ENCODE measurements around the gene RPS21. TPM values are rescaled to one million over a fixed set of nuclear protein-coding genes. Genes with fewer than 3 reads are reported as not detected.

RPS21 gene
- total and polyA plus RNA-seq, 10 of the 15 experiments (the other 5 are each of a cell fraction or from before 2014, with no cell fraction given): 1,474 to 4,987 (median 2,439) TPM

DNA sequence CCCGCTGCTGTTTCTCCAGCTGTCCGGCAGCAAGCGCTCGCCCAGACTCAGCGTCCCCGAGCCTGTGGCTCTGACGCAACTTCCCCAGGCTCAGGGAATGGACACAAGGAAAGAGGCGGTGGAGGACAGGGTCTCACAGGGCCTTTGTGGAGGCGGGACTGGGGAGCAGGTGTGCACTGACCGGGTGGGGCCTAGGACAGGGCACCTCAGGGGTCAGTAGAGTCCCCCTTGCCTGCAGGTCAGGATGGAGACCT lies 39.8 kb upstream of the RPS21 start:
- ChIA-PET RAD21 (ENCODE audit: unreplicated experiment) (no interaction called here), POLR2A (no interaction called here), CTCF (no interaction called here), SMC1A (ENCODE audit: uncharacterized antibody, unreplicated experiment) (no interaction called here)
- intact Hi-C loops (cut with micrococcal nuclease; ENCODE audit: unreplicated experiment) (no loop called here), in situ Hi-C loops (cut with MboI) (no loop called here)
- Histone ChIP-seq H3K79me2 (ENCODE audit: control insufficient read depth, insufficient read depth, low read length) (no peaks in the 10 kb centered on the region), H3K9me3 (replicated peaks; ENCODE audit: control insufficient read depth, insufficient read depth, low read length) (no peaks in the 10 kb centered on the region; the same call in 2 of the 3 replicates), H3K9ac (ENCODE audit: control insufficient read depth, insufficient read depth, low read length) (no peak overlapping the region), H3K36me3 (ENCODE audit: control insufficient read depth in 2 of 2, insufficient read depth in 2 of 2, low read length in 1 of 2) (no peaks in the 10 kb centered on the region; a peak in 1 of 4 replicates), H3K27me3 (replicated peaks in 1 of 2; ENCODE audit: control insufficient read depth in 2 of 2, insufficient read depth in 2 of 2, low read length in 1 of 2) (no peaks in the 10 kb centered on the region), H2AFZ (ENCODE audit: control insufficient read depth, low read depth, low read length) (no peak overlapping the region), H3K27ac (ENCODE audit: control insufficient read depth, insufficient read depth) (no peak overlapping the region), H3K4me3 (no peak overlapping the region), H4K20me1 (ENCODE audit: control insufficient read depth, insufficient read depth) (no peaks in the 10 kb centered on the region), H3K4me1 (ENCODE audit: control insufficient read depth, insufficient read depth, low read length) (no peaks in the 10 kb centered on the region), H3K4me2 (ENCODE audit: control insufficient read depth, insufficient read depth) (no peak overlapping the region)
- ATAC-seq: no peak
- DNase-seq (ENCODE audit: low read depth, low spot score): no peak
- no TSS peak for BruUV-seq (replicated peaks)
- no peak for FAIRE-seq
- 77% methylated on average over 10 of the region's 10 CpGs for WGBS (ENCODE audit: insufficient coverage, insufficient replicate concordance, low lambda C conversion rate, missing lambda C conversion rate)
- TF ChIP-seq IKZF2 (IDR thresholded peaks at IDR 0.05): no peak
- no peak for TF ChIP-seq CBX5 (IDR thresholded peaks at IDR 0.05; ENCODE audit: low read depth)
- TF ChIP-seq, protein P1, sequence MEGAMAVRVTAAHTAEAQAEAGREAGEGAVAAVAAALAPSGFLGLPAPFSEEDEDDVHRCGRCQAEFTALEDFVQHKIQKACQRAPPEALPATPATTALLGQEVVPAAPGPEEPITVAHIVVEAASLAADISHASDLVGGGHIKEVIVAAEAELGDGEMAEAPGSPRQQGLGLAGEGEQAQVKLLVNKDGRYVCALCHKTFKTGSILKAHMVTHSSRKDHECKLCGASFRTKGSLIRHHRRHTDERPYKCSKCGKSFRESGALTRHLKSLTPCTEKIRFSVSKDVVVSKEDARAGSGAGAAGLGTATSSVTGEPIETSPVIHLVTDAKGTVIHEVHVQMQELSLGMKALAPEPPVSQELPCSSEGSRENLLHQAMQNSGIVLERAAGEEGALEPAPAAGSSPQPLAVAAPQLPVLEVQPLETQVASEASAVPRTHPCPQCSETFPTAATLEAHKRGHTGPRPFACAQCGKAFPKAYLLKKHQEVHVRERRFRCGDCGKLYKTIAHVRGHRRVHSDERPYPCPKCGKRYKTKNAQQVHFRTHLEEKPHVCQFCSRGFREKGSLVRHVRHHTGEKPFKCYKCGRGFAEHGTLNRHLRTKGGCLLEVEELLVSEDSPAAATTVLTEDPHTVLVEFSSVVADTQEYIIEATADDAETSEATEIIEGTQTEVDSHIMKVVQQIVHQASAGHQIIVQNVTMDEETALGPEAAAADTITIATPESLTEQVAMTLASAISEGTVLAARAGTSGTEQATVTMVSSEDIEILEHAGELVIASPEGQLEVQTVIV (IDR thresholded peaks at IDR 0.05; ENCODE audit: borderline replicate concordance, partially characterized antibody): no peak
- TF ChIP-seq FOXK2 (IDR thresholded peaks at IDR 0.05): no peak
- no peak for TF ChIP-seq NR2C1 (IDR thresholded peaks at IDR 0.05)
- TF ChIP-seq ZBTB4 (CRISPR knock-in tag; IDR thresholded peaks at IDR 0.05): no peak
- TF ChIP-seq NFIC (IDR thresholded peaks at IDR 0.05; ENCODE audit: low read depth, low read length): no peak
- TF ChIP-seq ASH2L (IDR thresholded peaks at IDR 0.05; ENCODE audit: borderline replicate concordance, low read depth): no peak
- no peak for TF ChIP-seq YBX1 (IDR thresholded peaks at IDR 0.05)
- TF ChIP-seq, protein P2, sequence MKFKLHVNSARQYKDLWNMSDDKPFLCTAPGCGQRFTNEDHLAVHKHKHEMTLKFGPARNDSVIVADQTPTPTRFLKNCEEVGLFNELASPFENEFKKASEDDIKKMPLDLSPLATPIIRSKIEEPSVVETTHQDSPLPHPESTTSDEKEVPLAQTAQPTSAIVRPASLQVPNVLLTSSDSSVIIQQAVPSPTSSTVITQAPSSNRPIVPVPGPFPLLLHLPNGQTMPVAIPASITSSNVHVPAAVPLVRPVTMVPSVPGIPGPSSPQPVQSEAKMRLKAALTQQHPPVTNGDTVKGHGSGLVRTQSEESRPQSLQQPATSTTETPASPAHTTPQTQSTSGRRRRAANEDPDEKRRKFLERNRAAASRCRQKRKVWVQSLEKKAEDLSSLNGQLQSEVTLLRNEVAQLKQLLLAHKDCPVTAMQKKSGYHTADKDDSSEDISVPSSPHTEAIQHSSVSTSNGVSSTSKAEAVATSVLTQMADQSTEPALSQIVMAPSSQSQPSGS (IDR thresholded peaks at IDR 0.05; ENCODE audit: low read length): no peak
- TF ChIP-seq MXI1 (IDR thresholded peaks at IDR 0.05; ENCODE audit: low read depth, low read length): no peak
- TF ChIP-seq BHLHE40 (IDR thresholded peaks at IDR 0.05; ENCODE audit: borderline replicate concordance in 1 of 2, low read depth in 2 of 2, low read length in 1 of 2): no peak
- no peak for TF ChIP-seq SP1 (IDR thresholded peaks at IDR 0.05; ENCODE audit: low read depth, low read length)
- no peak for TF ChIP-seq GATAD2B (conservative IDR thresholded peaks at IDR 0.05; ENCODE audit: low read depth)
